ENCODE data around the gene HTR1D. TPM values are rescaled to one million over a fixed set of nuclear protein-coding genes. Genes with fewer than 3 reads are reported as not detected.

HTR1D gene
- total RNA-seq, 1 experiment from 2014 or later: 1.7 TPM

- H3K27ac Mint-ChIP-seq (ENCODE audit: unreplicated experiment): peak overlapping the region; percentile 78
- no peaks in the 10 kb centered on the region for H3K27me3 Mint-ChIP-seq (ENCODE audit: unreplicated experiment)
- intact Hi-C loops (cut with micrococcal nuclease; ENCODE audit: unreplicated experiment): no loop called here
- TF ChIP-seq, protein P1, sequence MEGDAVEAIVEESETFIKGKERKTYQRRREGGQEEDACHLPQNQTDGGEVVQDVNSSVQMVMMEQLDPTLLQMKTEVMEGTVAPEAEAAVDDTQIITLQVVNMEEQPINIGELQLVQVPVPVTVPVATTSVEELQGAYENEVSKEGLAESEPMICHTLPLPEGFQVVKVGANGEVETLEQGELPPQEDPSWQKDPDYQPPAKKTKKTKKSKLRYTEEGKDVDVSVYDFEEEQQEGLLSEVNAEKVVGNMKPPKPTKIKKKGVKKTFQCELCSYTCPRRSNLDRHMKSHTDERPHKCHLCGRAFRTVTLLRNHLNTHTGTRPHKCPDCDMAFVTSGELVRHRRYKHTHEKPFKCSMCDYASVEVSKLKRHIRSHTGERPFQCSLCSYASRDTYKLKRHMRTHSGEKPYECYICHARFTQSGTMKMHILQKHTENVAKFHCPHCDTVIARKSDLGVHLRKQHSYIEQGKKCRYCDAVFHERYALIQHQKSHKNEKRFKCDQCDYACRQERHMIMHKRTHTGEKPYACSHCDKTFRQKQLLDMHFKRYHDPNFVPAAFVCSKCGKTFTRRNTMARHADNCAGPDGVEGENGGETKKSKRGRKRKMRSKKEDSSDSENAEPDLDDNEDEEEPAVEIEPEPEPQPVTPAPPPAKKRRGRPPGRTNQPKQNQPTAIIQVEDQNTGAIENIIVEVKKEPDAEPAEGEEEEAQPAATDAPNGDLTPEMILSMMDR (IDR thresholded peaks at IDR 0.05; ENCODE audit: unreplicated experiment): no peak
- no peaks in the 10 kb centered on the region for H3K9me3 Mint-ChIP-seq (ENCODE audit: low read depth, unreplicated experiment)
- peaks cover 19% of the 10 kb centered on the region for H3K4me1 Mint-ChIP-seq (ENCODE audit: low read depth, unreplicated experiment)
- CTCF ChIA-PET: no interaction called here
- no TSS peak for BruUV-seq (replicated peaks)
- H3K36me3 Mint-ChIP-seq (ENCODE audit: insufficient read depth, unreplicated experiment): peaks cover 6% of the 10 kb centered on the region
- DNase-seq: peak; percentile 27
- H3K4me3 Mint-ChIP-seq (ENCODE audit: low read depth, unreplicated experiment): no peak overlapping the region
These were observed 28.8 kb downstream of the HTR1D start for GRCh38 chr1:23188434-23188884.

DNA sequence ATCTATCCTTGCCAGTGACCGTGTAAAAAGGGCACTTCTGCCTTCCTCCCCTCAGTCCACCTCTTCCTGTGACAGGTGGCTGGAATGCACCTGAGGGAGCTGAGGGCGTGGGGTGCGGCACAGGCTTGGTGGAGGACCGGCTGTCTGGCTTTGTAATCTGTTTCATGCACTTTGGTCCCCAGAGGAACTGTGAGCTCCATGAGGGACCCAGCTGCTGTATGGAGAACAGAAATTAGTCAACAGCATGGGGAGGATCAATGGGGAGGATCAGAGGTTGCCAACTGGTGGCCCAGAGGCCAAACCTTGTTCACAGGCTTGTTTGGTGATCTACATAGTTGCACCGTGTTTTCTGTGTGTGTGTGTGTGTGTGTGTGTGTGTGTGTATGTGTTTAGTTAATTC, 29.7 kb downstream of the HTR1D start:
- intact Hi-C loops (cut with micrococcal nuclease; ENCODE audit: unreplicated experiment): no loop called here
- TF ChIP-seq, protein P1 (IDR thresholded peaks at IDR 0.05; ENCODE audit: unreplicated experiment): no peak
- Mint-ChIP-seq H3K4me1 (ENCODE audit: low read depth, unreplicated experiment) (peaks cover 19% of the 10 kb centered on the region), H3K27me3 (ENCODE audit: unreplicated experiment) (no peaks in the 10 kb centered on the region), H3K36me3 (ENCODE audit: insufficient read depth, unreplicated experiment) (peaks cover 6% of the 10 kb centered on the region), H3K27ac (ENCODE audit: unreplicated experiment) (peak overlapping the region; percentile 78), H3K9me3 (ENCODE audit: low read depth, unreplicated experiment) (no peaks in the 10 kb centered on the region), H3K4me3 (ENCODE audit: low read depth, unreplicated experiment) (peak overlapping the region; percentile 7)
- DNase-seq: no peak
- CTCF ChIA-PET: interaction anchor here (2.5 kb wide), 1 partner anchor 89 kb away, joined by 6 read pairs; no protein-coding TSS in a partner anchor
- no TSS peak for BruUV-seq (replicated peaks)

DNA sequence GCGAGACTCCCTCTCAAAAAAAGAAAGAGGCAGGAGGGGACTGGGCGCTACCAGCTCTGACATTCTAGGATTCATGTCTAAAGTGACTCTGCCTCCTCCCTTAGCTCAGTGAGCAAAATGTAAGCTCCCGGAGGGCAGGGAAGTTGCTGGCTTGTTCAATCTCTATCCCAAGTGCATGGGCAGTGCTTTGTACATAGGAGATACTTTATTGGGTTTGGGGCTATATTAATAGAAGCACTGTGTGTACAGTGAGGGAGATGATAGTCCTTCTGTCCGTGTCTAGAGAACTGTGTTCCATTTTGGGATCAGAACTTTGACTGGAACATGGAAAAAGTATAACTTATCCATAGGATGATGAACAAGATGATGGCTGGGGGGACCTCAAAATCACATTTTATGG, 31.9 kb downstream of the HTR1D start:
- H3K4me1 Mint-ChIP-seq (ENCODE audit: low read depth, unreplicated experiment): peaks cover 19% of the 10 kb centered on the region
- CTCF ChIA-PET: interaction anchor here (0.7 to 2.7 kb wide), 9 partner anchors 9 to 96 kb away, joined by 3 to 54 read pairs (median 3); partner anchors contain the start of gene HTR1D
- no peak overlapping the region for H3K27ac Mint-ChIP-seq (ENCODE audit: unreplicated experiment)
- H3K27me3 Mint-ChIP-seq (ENCODE audit: unreplicated experiment): no peaks in the 10 kb centered on the region
- BruUV-seq (replicated peaks): no TSS peak
- no peak overlapping the region for H3K4me3 Mint-ChIP-seq (ENCODE audit: low read depth, unreplicated experiment)
- H3K36me3 Mint-ChIP-seq (ENCODE audit: insufficient read depth, unreplicated experiment): peaks cover 6% of the 10 kb centered on the region
- TF ChIP-seq, protein P1 (IDR thresholded peaks at IDR 0.05; ENCODE audit: unreplicated experiment): no peak
- DNase-seq: no peak
- H3K9me3 Mint-ChIP-seq (ENCODE audit: low read depth, unreplicated experiment): no peaks in the 10 kb centered on the region
- intact Hi-C loops (cut with micrococcal nuclease; ENCODE audit: unreplicated experiment): loop anchor here (2.0 kb wide), 1 partner anchor 209 kb away; no protein-coding TSS in a partner anchor

GRCh38 chr1:23184212-23184934, 32.9 kb downstream of the HTR1D start:
- no TSS peak for BruUV-seq (replicated peaks)
- H3K9me3 Mint-ChIP-seq (ENCODE audit: low read depth, unreplicated experiment): no peaks in the 10 kb centered on the region

More at GRCh38 chr1:23184212-23184934, 32.9 kb downstream of the HTR1D start:
- DNase-seq: peak; percentile 27
- intact Hi-C loops (cut with micrococcal nuclease; ENCODE audit: unreplicated experiment): loop anchor here (1.0 to 2.0 kb wide), 2 partner anchors 86 to 208 kb away; no protein-coding TSS in a partner anchor
- TF ChIP-seq, protein P1 (IDR thresholded peaks at IDR 0.05; ENCODE audit: unreplicated experiment): peak; percentile 64
- Mint-ChIP-seq H3K27ac (ENCODE audit: unreplicated experiment) (no peak overlapping the region), H3K4me3 (ENCODE audit: low read depth, unreplicated experiment) (peak overlapping the region; percentile 41), H3K27me3 (ENCODE audit: unreplicated experiment) (no peaks in the 10 kb centered on the region), H3K4me1 (ENCODE audit: low read depth, unreplicated experiment) (peaks cover 11% of the 10 kb centered on the region), H3K36me3 (ENCODE audit: insufficient read depth, unreplicated experiment) (no peaks in the 10 kb centered on the region)
- CTCF ChIA-PET: interaction anchor here (0.6 to 2.7 kb wide), 15 partner anchors 10 to 1431 kb away, joined by 3 to 54 read pairs (median 3); partner anchors contain the start of gene HTR1D
